Panc1 (cell line): Measurements from ENCODE around the gene BMI1. TPM values are rescaled to one million over a fixed set of nuclear protein-coding genes. Genes with fewer than 3 reads are reported as not detected.

Experiments
- ATAC-seq: fragments of 200-7000 bp; cut with Tn5 transposase; 2 replicates; pipeline ENCODE4 v1.9.1; 2020; ENCODE audit warnings: mild to moderate bottlenecking, moderate library complexity
- BruUV-seq: library from RNA; stranded (reverse); fragments of 400-500 nt; replicated peaks from 2 replicates; lab custom pipeline; 2021; lab: Mats Ljungman, UMichigan
- CTCF ChIA-PET: fragments of 300-600 bp; sonication (Branson Sonifier 250); formaldehyde crosslinking; loops from one replicate; lab custom pipeline; 2022; ENCODE audit warnings: antibody characterized with exemption; lab: Charles Lee
- POLR2A ChIA-PET: fragments of 300-600 bp; sonication (Branson Sonifier 250); formaldehyde crosslinking; loops from one replicate; lab custom pipeline; 2022; ENCODE audit warnings: antibody characterized with exemption; lab: Charles Lee
- DNase-seq: peaks from one replicate; pipeline ENCODE4 v3.0.0-alpha.2; 2010; ENCODE audit warnings: low read depth, low spot score
- H3K27ac ChIP-seq: 2 replicates; pipeline ENCODE4 v1.5.1; 2011; ENCODE audit warnings: mild to moderate bottlenecking, low read length, inconsistent platforms
- H3K27me3 ChIP-seq: fragments of 200-500 bp; sonication (Bioruptor generic); 2 replicates; pipeline ENCODE4 v1.6.0; 2014; ENCODE audit warnings: low read length, inconsistent platforms; ENCODE audit not compliant: control insufficient read depth, insufficient read depth
- H3K36me3 ChIP-seq: fragments of 200-500 bp; sonication (Bioruptor generic); 2 replicates; pipeline ENCODE4 v1.5.1; 2014; ENCODE audit warnings: inconsistent platforms, mild to moderate bottlenecking, low read length, moderate library complexity; ENCODE audit not compliant: control insufficient read depth, insufficient read depth
- H3K4me1 ChIP-seq: 2 replicates; pipeline ENCODE4 v1.5.1; 2011; ENCODE audit warnings: inconsistent platforms, mild to moderate bottlenecking, low read length, moderate library complexity; ENCODE audit not compliant: control insufficient read depth, insufficient read depth
- H3K4me3 ChIP-seq, 2 experiments: 2 replicates each; pipeline ENCODE4 v1.5.1; 2011 to 2012; ENCODE audit warnings: low read depth in 2 of 2, low read length in 2 of 2, mild to moderate bottlenecking in 2 of 2, inconsistent platforms in 1 of 2, moderate library complexity in 1 of 2
- H3K9me3 ChIP-seq: fragments of 200-500 bp; sonication (Bioruptor generic); 2 replicates; pipeline ENCODE4 v1.5.1; 2014; ENCODE audit warnings: low read depth, mild to moderate bottlenecking, inconsistent platforms, low read length, moderate library complexity; ENCODE audit not compliant: control insufficient read depth, insufficient read depth
- CTCF ChIP-seq: fragments of 450-650 bp; IDR thresholded peaks from 2 replicates; pipeline ENCODE4 v1.5.1; 2017; ENCODE audit warnings: mild to moderate bottlenecking
- POLR2AphosphoS5 ChIP-seq: IDR thresholded peaks from 2 replicates; pipeline ENCODE4 v1.6.1; 2012; ENCODE audit warnings: mild to moderate bottlenecking, low read depth, low read length, moderate library complexity
- REST ChIP-seq, 2 experiments: IDR thresholded peaks; 2 replicates each; pipeline ENCODE4 v1.6.1; 2011 to 2012; ENCODE audit warnings: low read depth in 2 of 2, control low read depth in 1 of 2, low read length in 1 of 2, mild to moderate bottlenecking in 1 of 2, moderate library complexity in 1 of 2; ENCODE audit not compliant: insufficient read depth in 1 of 2
- SIN3A ChIP-seq: IDR thresholded peaks from 2 replicates; pipeline ENCODE4 v1.6.1; 2012; ENCODE audit warnings: low read depth, mild to moderate bottlenecking, low read length, moderate library complexity, borderline replicate concordance; ENCODE audit not compliant: insufficient read depth
- TCF7L2 ChIP-seq: IDR thresholded peaks from 2 replicates; pipeline ENCODE4 v1.6.1; 2011; ENCODE audit warnings: mild to moderate bottlenecking, low read depth, low read length, inconsistent platforms
- in situ Hi-C: cut with HindIII; loops from 2 replicates; pipeline ENCODE4 v1.10.0; 2016; ENCODE audit warnings: low sequenced_read_pairs, low pct_unique_long_range_greater_than_20kb
- intact Hi-C: fragments of 100-400 bp; cut with micrococcal nuclease; formaldehyde crosslinking; loops from one replicate; pipeline ENCODE4 v1.10.0; 2022; ENCODE audit not compliant: unreplicated experiment
- total RNA-seq: library from RNA; stranded (reverse); gene quantifications from one replicate; pipeline ENCODE4 v1.2.1, GENCODE V29; 2021; ENCODE audit not compliant: unreplicated experiment

The BMI1 gene
- total RNA-seq, 1 experiment from 2014 or later: 55.1 TPM

GRCh38 chr10:22305721-22306120 lies 15.2 kb upstream of the BMI1 start:
- in situ Hi-C loops: no loop called here
- no TSS peak for BruUV-seq
- POLR2A ChIA-PET: no interaction called here

GRCh38 chr10:22308390-22308789 lies 12.5 kb upstream of the BMI1 start:
- DNase-seq (peak; percentile 89), ATAC-seq (peak; percentile 84)
- no peaks in the 10 kb centered on the region for H3K36me3 ChIP-seq
- ChIA-PET POLR2A (no interaction called here), CTCF (no interaction called here)
- H3K27ac ChIP-seq: no peak overlapping the region
- intact Hi-C loops: no loop called here
- H3K9me3 ChIP-seq: no peaks in the 10 kb centered on the region
- H3K4me3 ChIP-seq: no peak overlapping the region
- no peaks in the 10 kb centered on the region for H3K4me1 ChIP-seq
- H3K27me3 ChIP-seq: no peaks in the 10 kb centered on the region
- no TSS peak for BruUV-seq
- TF ChIP-seq SIN3A (no peak), CTCF (no peak), REST (IDR thresholded peaks at IDR 0.05; ENCODE audit: insufficient read depth in 1 of 2, low read depth in 2 of 2, low read length in 1 of 2) (no peak), TCF7L2 (no peak)
- in situ Hi-C loops: no loop called here

More at GRCh38 chr10:22305721-22306120, 15.2 kb upstream of the BMI1 start:
- no peaks in the 10 kb centered on the region for H3K36me3 ChIP-seq
- CTCF ChIA-PET: no interaction called here
- no peak overlapping the region for H3K4me3 ChIP-seq
- no peaks in the 10 kb centered on the region for H3K4me1 ChIP-seq
- intact Hi-C loops: no loop called here
- TF ChIP-seq CTCF (no peak), REST (IDR thresholded peaks at IDR 0.05; ENCODE audit: insufficient read depth in 1 of 2, low read depth in 2 of 2, low read length in 1 of 2) (no peak), SIN3A (no peak), POLR2AphosphoS5 (no peak), TCF7L2 (no peak)
- DNase-seq (no peak), ATAC-seq (no peak)
- no peak overlapping the region for H3K27ac ChIP-seq
- no peaks in the 10 kb centered on the region for H3K27me3 ChIP-seq
- no peaks in the 10 kb centered on the region for H3K9me3 ChIP-seq
